ENCODE data around the gene AVP. TPM values are rescaled to one million over a fixed set of nuclear protein-coding genes. Genes with fewer than 3 reads are reported as not detected.
"Not testable (repeated sequence)": the region's sequence is repeated elsewhere in the genome, so short reads cannot be mapped to it uniquely, and the experiment has no call there.

Gene AVP
- total RNA-seq, 2 donors from 2014 or later = not detected

GRCh38 chr20:3067139-3068014 is 17.1 kb downstream of the AVP start:
- DNase-seq (ENCODE audit: low spot score) (no peak), ATAC-seq (ENCODE audit: insufficient number of reproducible peaks, low FRiP score, low read depth) (no peak)
- Histone ChIP-seq H3K36me3 (no peaks in the 10 kb centered on the region), H3K4me1 (ENCODE audit: control insufficient read depth in 1 of 2, low read depth in 2 of 2) (peaks cover 7 to 8% of the 10 kb centered on the region in 2 donors), H3K4me3 (no peak overlapping the region), H3K27me3 (replicated peaks; ENCODE audit: insufficient read depth) (peaks cover 6% of the 10 kb centered on the region), H3K27ac (no peak overlapping the region), H3K9me3 (no peaks in the 10 kb centered on the region)
- no peak for TF ChIP-seq CTCF (IDR thresholded peaks at IDR 0.05)

GRCh38 chr20:3064119-3064518 is 20.4 kb downstream of the AVP start:
- H3K4me3 ChIP-seq; H3K4me1 ChIP-seq (ENCODE audit: control insufficient read depth in 1 of 2, low read depth in 2 of 2); H3K27me3 ChIP-seq (replicated peaks; ENCODE audit: insufficient read depth); DNase-seq (ENCODE audit: low spot score); H3K27ac ChIP-seq; H3K36me3 ChIP-seq; H3K9me3 ChIP-seq; ATAC-seq (ENCODE audit: insufficient number of reproducible peaks, low FRiP score, low read depth): not testable (repeated sequence)

GRCh38 chr20:3059489-3059888 is 25.0 kb downstream of the AVP start:
- no peak overlapping the region for H3K4me3 ChIP-seq
- H3K27ac ChIP-seq = no peak overlapping the region
- H3K27me3 ChIP-seq (replicated peaks; ENCODE audit: insufficient read depth) = no peaks in the 10 kb centered on the region
- no peak for DNase-seq (ENCODE audit: low spot score)
- no peaks in the 10 kb centered on the region for H3K4me1 ChIP-seq (ENCODE audit: control insufficient read depth in 1 of 2, low read depth in 2 of 2)
- no peak for TF ChIP-seq CTCF (IDR thresholded peaks at IDR 0.05)
- no peaks in the 10 kb centered on the region for H3K36me3 ChIP-seq
- no peaks in the 10 kb centered on the region for H3K9me3 ChIP-seq
- no peak for ATAC-seq (ENCODE audit: insufficient number of reproducible peaks, low FRiP score, low read depth)

GRCh38 chr20:3051385-3052019 is 33.0 kb downstream of the AVP start:
- no peaks in the 10 kb centered on the region for H3K9me3 ChIP-seq
- DNase-seq (ENCODE audit: low spot score) = no peak
- no peaks in the 10 kb centered on the region for H3K27me3 ChIP-seq (replicated peaks; ENCODE audit: insufficient read depth)
- no peak for TF ChIP-seq CTCF (IDR thresholded peaks at IDR 0.05)
- H3K27ac ChIP-seq = no peak overlapping the region
- H3K36me3 ChIP-seq = peaks cover 22% of the 10 kb centered on the region
- H3K4me1 ChIP-seq (ENCODE audit: control insufficient read depth in 1 of 2, low read depth in 2 of 2) = peaks cover 10 to 12% of the 10 kb centered on the region in 2 donors
- H3K4me3 ChIP-seq = no peak overlapping the region
- no peak for ATAC-seq (ENCODE audit: insufficient number of reproducible peaks, low FRiP score, low read depth)

- Histone ChIP-seq H3K27ac (no peak overlapping the region), H3K9me3 (no peaks in the 10 kb centered on the region), H3K27me3 (replicated peaks; ENCODE audit: insufficient read depth) (no peaks in the 10 kb centered on the region), H3K36me3 (peaks cover 22% of the 10 kb centered on the region), H3K4me3 (no peak overlapping the region), H3K4me1 (ENCODE audit: control insufficient read depth in 1 of 2, low read depth in 2 of 2) (peaks cover 14 to 24% of the 10 kb centered on the region in 2 donors)
- no peak for TF ChIP-seq CTCF (IDR thresholded peaks at IDR 0.05)
- DNase-seq (ENCODE audit: low spot score) (no peak), ATAC-seq (ENCODE audit: insufficient number of reproducible peaks, low FRiP score, low read depth) (no peak)
These were observed 36.8 kb downstream of the AVP start for GRCh38 chr20:3047486-3048419.
